ENCODE results near the gene SREBF2.
A peak's percentile ranks its signal among the peaks of the same experiment; 100 is the strongest.
"Not testable (repeated sequence)": the region's sequence is repeated elsewhere in the genome, so short reads cannot be mapped to it uniquely, and the experiment has no call there.

The SREBF2 gene

DNA sequence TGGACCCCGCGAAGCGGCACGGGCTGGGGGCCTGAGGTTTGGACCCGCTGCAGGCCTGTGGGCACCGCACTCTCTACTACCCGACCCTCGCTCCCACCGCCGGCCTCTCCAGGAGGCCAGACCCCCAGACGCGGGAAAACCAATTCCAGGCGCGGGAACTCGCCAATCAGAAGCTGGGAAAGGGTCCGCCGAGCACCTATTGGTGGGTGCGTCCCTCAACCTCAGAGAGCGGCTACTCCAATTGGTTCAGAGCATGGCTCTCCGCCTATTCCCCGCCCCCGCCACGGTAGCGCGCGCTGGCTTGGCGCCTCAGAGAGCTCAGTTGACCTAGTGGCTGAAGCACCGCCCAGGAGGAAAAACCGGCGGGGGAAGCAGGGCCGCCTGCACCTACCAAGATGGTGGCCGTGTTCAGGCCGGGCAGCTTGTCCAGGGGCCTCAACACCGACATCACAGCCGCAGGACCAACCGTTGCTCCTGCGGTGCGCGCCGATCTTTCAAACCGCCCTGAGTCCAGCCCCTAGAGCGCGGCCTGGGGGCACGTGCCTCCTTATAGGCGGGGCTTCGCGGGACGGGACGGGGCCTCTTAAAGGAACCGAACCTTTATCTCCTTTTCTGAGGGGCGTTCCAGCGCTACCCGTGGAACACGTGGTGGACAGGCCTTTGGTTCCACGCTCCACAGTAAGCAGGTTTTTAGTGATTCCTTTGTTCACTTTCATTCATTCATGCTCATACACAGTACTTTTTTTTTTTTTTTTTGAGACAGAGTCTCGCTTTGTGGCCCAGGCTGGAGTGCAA is 113.9 kb downstream of the SREBF2 start, which contains the start of gene CENPM:
Gene CENPM (minus strand): TSS at position 524 of the 795 bp plus-strand sequence. CDS start 76 bp downstream, at position 448.
- ChIA-PET CTCF (interaction anchor here (0.6 to 9.9 kb wide), 14 partner anchors 8 to 496 kb away, joined by 3 to 387 read pairs (median 4); partner anchors contain the start of genes MEI1 and SEPTIN3), POLR2A (no interaction called here)
- peak within 1 kb of the TSS; percentile 88 for H3K4me3 ChIP-seq (ENCODE audit: low read depth, low read length)
- TF ChIP-seq CTCF (IDR thresholded peaks at IDR 0.05; ENCODE audit: insufficient read depth, low read length, missing control alignments), result no peak
- DNase-seq (ENCODE audit: low read depth, low spot score), result no peak

DNA sequence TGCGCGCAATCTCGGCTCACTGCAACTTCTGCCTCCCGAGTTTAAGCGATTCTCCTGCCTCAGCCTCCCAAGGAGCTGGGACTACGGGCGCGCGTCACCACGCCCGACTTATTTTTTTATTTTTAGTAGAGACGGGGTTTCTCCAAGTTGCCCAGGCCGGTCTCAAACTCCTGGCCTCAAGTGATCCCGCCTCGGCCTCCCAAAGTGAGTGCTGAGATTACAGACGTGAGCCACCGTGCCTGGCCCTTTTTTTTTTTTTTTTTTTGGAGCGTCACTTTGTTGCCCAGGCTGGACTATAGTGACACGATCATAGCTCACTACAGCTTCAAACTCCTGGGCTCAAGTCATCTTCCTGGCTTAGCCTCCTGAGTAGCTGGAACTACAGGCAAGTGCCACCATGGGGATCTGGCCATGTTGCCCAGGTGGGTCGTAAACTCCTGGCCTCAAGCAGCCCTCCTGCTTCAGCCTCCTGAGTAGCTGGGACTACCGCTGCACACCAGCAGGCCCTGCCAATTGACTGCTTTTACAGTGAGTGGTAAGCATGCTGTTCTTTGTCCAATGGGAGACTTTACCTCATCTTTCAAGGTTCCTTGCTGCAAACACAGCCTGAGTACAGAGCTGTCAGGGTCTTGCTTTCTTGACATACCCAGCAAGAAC is 114.6 kb downstream of the SREBF2 start:
- no peak for DNase-seq (ENCODE audit: low read depth, low spot score)
- no peak for TF ChIP-seq CTCF (IDR thresholded peaks at IDR 0.05; ENCODE audit: insufficient read depth, low read length, missing control alignments)
- POLR2A ChIA-PET, result interaction anchor here (0.6 kb wide), 1 partner anchor 428 kb away, joined by 5 read pairs; no protein-coding TSS in a partner anchor
- CTCF ChIA-PET, result interaction anchor here (0.6 to 9.9 kb wide), 9 partner anchors 9 to 490 kb away, joined by 3 to 387 read pairs (median 5); partner anchors contain the start of genes MEI1 and SEPTIN3
- H3K4me3 ChIP-seq (ENCODE audit: low read depth, low read length), result peak overlapping the region; percentile 88; the same call in 1 of the 2 replicates

- TF ChIP-seq CTCF (IDR thresholded peaks at IDR 0.05; ENCODE audit: insufficient read depth, low read length, missing control alignments), result no peak
- POLR2A ChIA-PET, result interaction anchor here (0.6 kb wide), 1 partner anchor 429 kb away, joined by 5 read pairs; no protein-coding TSS in a partner anchor
- no peak overlapping the region for H3K4me3 ChIP-seq (ENCODE audit: low read depth, low read length)
- CTCF ChIA-PET, result interaction anchor here (1.1 to 9.9 kb wide), 3 partner anchors 9 to 249 kb away, joined by 4 to 387 read pairs (median 17); partner anchors contain the start of gene MEI1
- DNase-seq (ENCODE audit: low read depth, low spot score), result no peak
Measured at GRCh38 chr22:41948142-41948541, 115.2 kb downstream of the SREBF2 start.

DNA sequence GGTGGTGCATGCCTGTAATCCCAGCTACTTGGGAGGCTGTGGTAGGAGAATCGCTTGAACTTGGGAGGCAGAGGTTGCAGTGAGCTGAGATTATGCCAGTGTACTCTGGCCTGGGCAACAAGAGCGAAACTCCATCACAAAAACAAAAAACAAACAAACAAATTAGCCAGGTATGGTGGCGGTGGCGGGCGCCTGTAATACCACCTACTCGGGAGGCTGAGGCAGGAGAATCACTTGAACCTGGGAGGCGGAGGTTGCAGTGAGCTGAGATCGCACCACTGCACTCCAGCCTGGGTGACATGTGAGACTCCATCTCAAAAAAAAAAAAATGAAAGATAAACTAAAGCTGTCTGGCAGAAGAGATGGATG is 116.0 kb downstream of the SREBF2 start:
- POLR2A ChIA-PET; DNase-seq (ENCODE audit: low read depth, low spot score); H3K4me3 ChIP-seq (ENCODE audit: low read depth, low read length): not testable (repeated sequence)
- CTCF ChIA-PET, result interaction anchor here (1.1 to 3.4 kb wide), 3 partner anchors 7 to 202 kb away, joined by 4 to 17 read pairs (median 4); no protein-coding TSS in a partner anchor

- ChIA-PET POLR2A (no interaction called here), CTCF (interaction anchor here (1.0 to 1.7 kb wide), 4 partner anchors 7 to 252 kb away, joined by 3 to 6 read pairs (median 4); no protein-coding TSS in a partner anchor)
- H3K4me3 ChIP-seq (ENCODE audit: low read depth, low read length), result no peak overlapping the region
Measured at GRCh38 chr22:41949297-41949965, 116.5 kb downstream of the SREBF2 start.

More at GRCh38 chr22:41949297-41949965, 116.5 kb downstream of the SREBF2 start:
- no peak for TF ChIP-seq CTCF (IDR thresholded peaks at IDR 0.05; ENCODE audit: insufficient read depth, low read length, missing control alignments)
- DNase-seq (ENCODE audit: low read depth, low spot score), result no peak
